Activated T-helper 1 cell treated with anti-CD3 and anti-CD28 coated beads, Interleukin-12 subunit alpha, Interleukin-12 subunit beta, Interleukin-2, Interleukin-4 antibody, amounts not matched to agents 30 ng/mL and 10 ng/mL and 1 ng/mL, durations not matched to agents 14 hours and 24 hours and 36 hours (primary cell): ENCODE data around the gene GLB1L2. TPM values are rescaled to one million over a fixed set of nuclear protein-coding genes. Genes with fewer than 3 reads are reported as not detected.
A peak's percentile ranks its signal among the peaks of the same experiment; 100 is the strongest.
"Not testable (repeated sequence)": the region's sequence is repeated elsewhere in the genome, so short reads cannot be mapped to it uniquely, and the experiment has no call there.

Source experiments
- DNase-seq: peaks from one replicate; pipeline ENCODE4 v3.0.0; 2021; ENCODE audit warnings: low spot score
- H3K27ac Mint-ChIP-seq: one replicate; pipeline ENCODE4 v1.8.0; 2021; ENCODE audit warnings: mild to moderate bottlenecking, mixed read lengths
- H3K27me3 Mint-ChIP-seq: one replicate; pipeline ENCODE4 v1.8.0; 2022; ENCODE audit warnings: mild to moderate bottlenecking, moderate library complexity, mixed read lengths; ENCODE audit not compliant: insufficient read depth
- H3K36me3 Mint-ChIP-seq: one replicate; pipeline ENCODE4 v1.8.0; 2021; ENCODE audit warnings: low read depth, mixed read lengths
- H3K4me1 Mint-ChIP-seq: one replicate; pipeline ENCODE4 v1.8.0; 2021; ENCODE audit warnings: low read depth, mixed read lengths
- H3K4me3 Mint-ChIP-seq: one replicate; pipeline ENCODE4 v1.8.0; 2021; ENCODE audit warnings: mild to moderate bottlenecking, moderate library complexity, mixed read lengths
- H3K9me3 Mint-ChIP-seq: one replicate; pipeline ENCODE4 v1.8.0; 2021; ENCODE audit warnings: mixed read lengths
- intact Hi-C: fragments of 100-400 bp; cut with micrococcal nuclease; formaldehyde crosslinking; loops from one replicate; pipeline ENCODE4 v1.15.1; 2024
- total RNA-seq: library from RNA; stranded (reverse); gene quantifications from 2 replicates; pipeline ENCODE4 v1.2.3, GENCODE V29; 2022

GLB1L2 gene
- 8.9 and 11.5 TPM in 2 replicates for total RNA-seq

- Mint-ChIP-seq H3K27ac (peak within 1 kb of the TSS; percentile 59), H3K27me3 (peaks cover 39% of the 10 kb centered on the region), H3K9me3 (no peaks in the 10 kb centered on the region), H3K4me1 (peaks cover 24% of the 10 kb centered on the region), H3K4me3 (peak within 1 kb of the TSS; percentile 85), H3K36me3 (peaks cover 2% of the 10 kb centered on the region)
- peak; percentile 84 for DNase-seq
- intact Hi-C loops, result loop anchor here (1.0 to 10.0 kb wide), 7 partner anchors 18 to 403 kb away; partner anchors contain the start of genes ACAD8, GLB1L3, IGSF9B and THYN1
Observed at GRCh38 chr11:134331354-134332188, at the start of gene GLB1L2. TSS of gene GLB1L2 (plus strand) at chr11:134331988. CDS start at chr11:134332062, 74 bp downstream.

GRCh38 chr11:134282121-134283045 is 49.4 kb upstream of the GLB1L2 start:
- H3K36me3 Mint-ChIP-seq, result peaks cover 7% of the 10 kb centered on the region
- peaks cover 13% of the 10 kb centered on the region for H3K4me1 Mint-ChIP-seq
- H3K9me3 Mint-ChIP-seq, result no peaks in the 10 kb centered on the region
- H3K4me3 Mint-ChIP-seq, result no peak overlapping the region
- intact Hi-C loops, result no loop called here
- H3K27ac Mint-ChIP-seq, result no peak overlapping the region
- DNase-seq, result no peak
- H3K27me3 Mint-ChIP-seq, result no peaks in the 10 kb centered on the region

GRCh38 chr11:134283461-134284230 is 48.1 kb upstream of the GLB1L2 start:
- no peaks in the 10 kb centered on the region for H3K27me3 Mint-ChIP-seq
- no peaks in the 10 kb centered on the region for H3K9me3 Mint-ChIP-seq
- intact Hi-C loops, result no loop called here
- peaks cover 8% of the 10 kb centered on the region for H3K4me1 Mint-ChIP-seq
- peaks cover 5% of the 10 kb centered on the region for H3K36me3 Mint-ChIP-seq
- no peak for DNase-seq
- no peak overlapping the region for H3K27ac Mint-ChIP-seq
- H3K4me3 Mint-ChIP-seq, result no peak overlapping the region

- H3K27ac Mint-ChIP-seq, DNase-seq, H3K4me1 Mint-ChIP-seq, intact Hi-C loops, H3K9me3 Mint-ChIP-seq, H3K4me3 Mint-ChIP-seq, H3K27me3 Mint-ChIP-seq, H3K36me3 Mint-ChIP-seq: not testable (repeated sequence)
Observed at GRCh38 chr11:134284349-134284748, 47.4 kb upstream of the GLB1L2 start.

- H3K4me1 Mint-ChIP-seq, result no peaks in the 10 kb centered on the region
- H3K27ac Mint-ChIP-seq, result no peak overlapping the region
- intact Hi-C loops, result no loop called here
- H3K36me3 Mint-ChIP-seq, result peaks cover 2% of the 10 kb centered on the region
- no peaks in the 10 kb centered on the region for H3K27me3 Mint-ChIP-seq
- no peak overlapping the region for H3K4me3 Mint-ChIP-seq
- DNase-seq, result no peak
- H3K9me3 Mint-ChIP-seq, result no peaks in the 10 kb centered on the region
Observed at GRCh38 chr11:134287561-134287960, 44.2 kb upstream of the GLB1L2 start.

GRCh38 chr11:134288486-134288885 is 43.3 kb upstream of the GLB1L2 start:
- peaks cover 2% of the 10 kb centered on the region for H3K36me3 Mint-ChIP-seq
- H3K27me3 Mint-ChIP-seq, result no peaks in the 10 kb centered on the region
- DNase-seq, result no peak
- H3K4me3 Mint-ChIP-seq, result no peak overlapping the region
- no peak overlapping the region for H3K27ac Mint-ChIP-seq
- intact Hi-C loops, result no loop called here
- H3K4me1 Mint-ChIP-seq, result no peaks in the 10 kb centered on the region
- H3K9me3 Mint-ChIP-seq, result no peaks in the 10 kb centered on the region

GRCh38 chr11:134289167-134289566 is 42.6 kb upstream of the GLB1L2 start:
- Mint-ChIP-seq H3K27me3 (no peaks in the 10 kb centered on the region), H3K36me3 (peaks cover 2% of the 10 kb centered on the region), H3K9me3 (no peaks in the 10 kb centered on the region), H3K4me1 (no peaks in the 10 kb centered on the region), H3K4me3 (no peak overlapping the region), H3K27ac (no peak overlapping the region)
- intact Hi-C loops, result no loop called here
- DNase-seq, result no peak

- Mint-ChIP-seq H3K9me3 (no peaks in the 10 kb centered on the region), H3K27me3 (no peaks in the 10 kb centered on the region), H3K27ac (no peak overlapping the region), H3K4me1 (no peaks in the 10 kb centered on the region), H3K36me3 (peaks cover 5% of the 10 kb centered on the region), H3K4me3 (no peak overlapping the region)
- no peak for DNase-seq
- intact Hi-C loops, result no loop called here
Observed at GRCh38 chr11:134289789-134290188, 42.0 kb upstream of the GLB1L2 start.

GRCh38 chr11:134290646-134291045 is 41.1 kb upstream of the GLB1L2 start:
- Mint-ChIP-seq H3K4me3 (no peak overlapping the region), H3K9me3 (no peaks in the 10 kb centered on the region), H3K27me3 (no peaks in the 10 kb centered on the region), H3K36me3 (peaks cover 9% of the 10 kb centered on the region), H3K27ac (no peak overlapping the region), H3K4me1 (no peaks in the 10 kb centered on the region)
- intact Hi-C loops, result no loop called here
- no peak for DNase-seq

- intact Hi-C loops, result no loop called here
- Mint-ChIP-seq H3K4me1 (no peaks in the 10 kb centered on the region), H3K36me3 (peaks cover 12% of the 10 kb centered on the region)
Observed at GRCh38 chr11:134291196-134291595, 40.6 kb upstream of the GLB1L2 start.

GRCh38 chr11:134292661-134293060 is 39.1 kb upstream of the GLB1L2 start:
- H3K27ac Mint-ChIP-seq, result no peak overlapping the region
- no peaks in the 10 kb centered on the region for H3K9me3 Mint-ChIP-seq
- no peak overlapping the region for H3K4me3 Mint-ChIP-seq
- H3K27me3 Mint-ChIP-seq, result no peaks in the 10 kb centered on the region
- DNase-seq, result no peak
- intact Hi-C loops, result no loop called here
- H3K36me3 Mint-ChIP-seq, result peaks cover 12% of the 10 kb centered on the region
- no peaks in the 10 kb centered on the region for H3K4me1 Mint-ChIP-seq

More at GRCh38 chr11:134291196-134291595, 40.6 kb upstream of the GLB1L2 start:
- Mint-ChIP-seq H3K27ac (no peak overlapping the region), H3K9me3 (no peaks in the 10 kb centered on the region), H3K27me3 (no peaks in the 10 kb centered on the region), H3K4me3 (no peak overlapping the region)
- no peak for DNase-seq
